ENCODE results near the gene MCM5.
A peak's percentile ranks its signal among the peaks of the same experiment; 100 is the strongest.

The MCM5 gene

DNA sequence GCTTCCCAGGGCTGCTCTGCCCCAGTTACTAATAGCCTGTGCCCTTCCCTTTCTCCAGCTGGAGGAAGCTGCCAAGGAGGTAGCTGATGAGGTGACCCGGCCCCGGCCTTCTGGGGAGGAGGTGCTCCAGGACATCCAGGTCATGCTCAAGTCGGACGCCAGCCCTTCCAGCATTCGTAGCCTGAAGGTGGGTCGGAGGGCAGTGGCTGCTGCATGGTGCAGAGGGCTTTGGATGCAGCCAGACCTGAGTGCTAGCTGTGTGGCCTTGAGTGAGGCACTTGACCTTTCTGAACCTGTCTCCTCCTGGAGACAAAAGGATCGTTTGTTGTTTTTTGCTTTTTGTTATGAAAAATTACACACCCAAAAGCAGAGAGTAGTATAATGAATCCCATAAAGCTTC, 3.4 kb downstream of the MCM5 start:
- DNase-seq (ENCODE audit: low read depth), result no peak

DNA sequence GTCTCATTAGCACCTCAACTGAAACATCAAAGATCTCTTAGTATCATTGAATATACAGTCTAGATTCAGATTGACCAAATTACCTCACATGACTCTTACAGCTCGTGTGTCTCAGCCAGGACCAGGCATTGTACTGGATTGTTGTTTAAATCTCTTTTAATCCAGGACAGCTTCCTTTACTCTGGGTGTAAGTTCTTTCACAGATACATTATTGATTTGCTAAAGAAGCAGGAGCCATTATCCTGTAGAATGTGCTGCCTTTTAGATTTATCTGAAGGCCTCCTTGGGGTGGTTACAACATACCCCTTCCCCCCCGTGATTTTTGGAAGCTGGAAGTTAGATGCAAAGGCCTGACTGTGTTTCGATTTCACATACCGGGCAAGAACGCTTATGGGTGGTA, 4.2 kb downstream of the MCM5 start:
- no peak for DNase-seq (ENCODE audit: low read depth)

DNA sequence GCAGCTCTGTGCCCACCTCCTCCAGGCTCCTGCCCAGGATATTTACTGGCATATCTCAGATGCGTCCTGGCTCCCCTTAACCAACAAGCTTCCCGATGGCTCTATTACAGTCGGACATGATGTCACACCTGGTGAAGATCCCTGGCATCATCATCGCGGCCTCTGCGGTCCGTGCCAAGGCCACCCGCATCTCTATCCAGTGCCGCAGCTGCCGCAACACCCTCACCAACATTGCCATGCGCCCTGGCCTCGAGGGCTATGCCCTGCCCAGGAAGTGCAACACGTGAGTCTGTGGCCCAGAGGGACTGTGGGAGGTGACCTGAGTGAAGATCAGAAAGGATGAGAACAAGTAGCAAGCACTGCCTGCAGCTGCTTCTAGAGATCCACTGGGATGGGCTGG, 6.5 kb downstream of the MCM5 start:
- DNase-seq (ENCODE audit: low read depth), result no peak

DNA sequence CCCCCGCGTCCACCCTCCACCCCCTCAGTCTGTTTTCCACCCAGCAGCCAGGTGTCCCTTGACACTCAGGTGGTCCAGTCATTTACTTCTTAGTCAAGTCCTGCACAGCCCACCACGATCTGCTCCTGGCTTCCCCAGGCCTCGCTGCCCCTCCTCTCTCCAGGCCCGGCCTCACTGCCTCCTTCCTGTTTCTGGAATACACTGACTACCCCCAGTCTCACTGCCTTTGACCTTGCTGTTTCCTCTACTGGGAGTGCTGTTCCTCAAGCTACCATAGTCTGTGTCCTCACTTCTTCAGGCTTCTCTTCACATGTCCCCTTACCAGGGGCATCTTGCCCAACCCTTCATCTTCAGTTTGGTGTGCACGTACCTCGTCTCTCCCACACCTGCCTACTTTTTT, 7.4 kb downstream of the MCM5 start:
- DNase-seq (ENCODE audit: low read depth), result no peak

DNA sequence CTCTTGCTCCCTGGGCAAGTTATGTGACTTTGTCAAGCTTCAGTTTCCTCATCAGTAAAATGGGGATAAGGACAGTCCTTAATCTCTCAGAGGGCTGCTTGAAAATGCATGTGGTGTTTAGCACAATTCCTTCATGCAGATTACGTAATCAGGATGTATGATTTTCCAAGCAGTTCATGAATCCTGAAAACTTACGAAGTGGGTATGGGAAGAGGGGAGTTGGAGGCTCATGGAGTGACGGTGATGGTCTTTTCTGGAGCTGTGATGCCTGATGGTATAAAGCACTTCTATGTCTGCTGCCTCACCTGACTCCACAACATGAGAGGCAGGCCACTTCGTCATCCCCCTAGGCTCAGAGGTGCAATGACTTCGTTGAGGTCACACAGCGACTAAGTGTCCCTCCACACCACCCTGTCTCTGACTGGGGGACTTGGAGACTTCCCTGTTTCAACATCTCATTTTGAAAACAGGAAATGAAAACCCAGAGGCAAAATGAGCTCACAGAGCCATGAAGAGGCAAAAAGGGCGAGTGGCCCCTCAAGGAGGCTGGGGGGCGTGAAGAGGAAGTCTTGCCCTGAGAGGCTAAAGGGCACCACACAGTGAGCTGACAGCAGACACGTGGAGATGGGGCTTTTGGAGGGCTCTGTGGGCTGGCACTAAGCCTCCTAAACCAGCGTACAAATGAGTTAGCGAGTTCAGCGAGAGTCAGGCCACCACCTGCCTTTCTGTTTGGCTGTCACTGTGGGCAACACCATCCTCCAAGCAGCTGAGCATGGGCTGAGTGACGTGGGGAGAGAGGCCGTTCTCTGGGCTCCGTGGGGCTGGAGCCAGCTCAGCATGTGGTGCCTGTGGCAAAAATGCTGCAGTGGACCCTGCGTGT, 10.1 kb downstream of the MCM5 start:
- DNase-seq (ENCODE audit: low read depth), result no peak

DNA sequence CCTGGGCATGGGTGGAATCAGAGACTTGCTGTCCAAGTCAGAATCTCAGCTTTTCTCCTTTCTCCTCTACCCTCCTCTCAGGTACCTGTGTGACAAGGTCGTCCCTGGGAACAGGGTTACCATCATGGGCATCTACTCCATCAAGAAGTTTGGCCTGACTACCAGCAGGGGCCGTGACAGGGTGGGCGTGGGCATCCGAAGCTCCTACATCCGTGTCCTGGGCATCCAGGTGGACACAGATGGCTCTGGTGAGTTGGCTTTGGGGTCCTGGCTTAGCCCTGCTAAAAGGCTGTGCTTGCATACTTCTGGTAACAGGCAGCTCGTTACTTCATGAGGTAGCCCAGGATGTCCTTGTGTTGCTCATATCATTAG, 10.7 kb downstream of the MCM5 start:
- DNase-seq (ENCODE audit: low read depth), result no peak

DNA sequence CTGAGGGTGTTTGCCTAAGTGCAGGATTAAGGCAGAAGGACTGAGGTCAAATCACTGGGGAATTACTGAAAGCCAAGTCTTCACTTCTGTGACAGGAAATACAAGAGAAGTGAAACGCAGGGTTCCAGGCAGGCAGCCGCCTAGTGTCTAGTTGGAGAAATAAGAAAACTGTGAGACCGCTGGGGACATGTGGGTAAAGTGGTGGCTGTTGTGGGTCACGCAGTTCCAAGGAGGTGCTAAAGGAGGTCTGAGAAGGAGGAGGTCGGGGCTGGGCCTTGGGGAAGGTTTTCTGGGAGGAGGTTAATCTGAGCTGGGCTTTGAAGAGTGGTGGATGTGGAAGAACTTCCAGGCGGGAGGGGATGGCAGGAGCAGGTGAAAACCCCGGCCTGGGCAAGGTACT, 11.2 kb downstream of the MCM5 start:
- no peak for DNase-seq (ENCODE audit: low read depth)

DNA sequence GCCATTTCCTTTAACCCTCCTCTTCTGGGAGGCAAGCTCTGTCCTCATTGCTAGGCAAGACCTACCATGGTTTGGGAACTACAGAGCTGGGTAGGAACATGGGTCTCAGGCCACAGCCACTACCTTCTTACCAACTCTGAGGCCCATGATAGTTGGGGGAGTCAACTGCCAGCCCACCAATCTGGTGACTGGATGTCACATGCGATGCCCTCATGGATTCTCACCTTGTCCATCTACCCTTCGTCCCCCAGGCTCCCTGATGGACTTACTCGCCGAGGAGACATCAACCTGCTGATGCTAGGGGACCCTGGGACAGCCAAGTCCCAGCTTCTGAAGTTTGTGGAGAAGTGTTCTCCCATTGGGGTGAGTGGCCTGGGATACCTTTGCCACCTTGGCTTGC, 13.7 kb downstream of the MCM5 start:
- no peak for DNase-seq (ENCODE audit: low read depth)

DNA sequence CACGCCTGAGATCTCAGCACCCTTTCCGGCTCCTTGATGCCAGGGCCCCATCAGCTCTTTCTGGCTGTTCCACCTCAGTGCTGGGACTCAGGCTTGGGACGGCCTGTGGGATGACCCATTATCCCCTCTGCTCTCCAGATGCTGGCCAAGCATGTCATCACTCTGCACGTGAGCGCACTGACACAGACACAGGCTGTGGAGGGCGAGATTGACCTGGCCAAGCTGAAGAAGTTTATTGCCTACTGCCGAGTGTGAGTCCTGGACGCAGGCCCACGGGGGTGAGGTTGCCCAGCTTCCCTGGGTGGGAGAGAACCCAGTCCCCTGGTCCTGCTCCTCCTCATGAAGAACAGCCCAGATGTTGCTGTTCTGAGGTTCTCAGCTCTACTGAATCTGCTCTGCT, 17.7 kb downstream of the MCM5 start:
- no peak for DNase-seq (ENCODE audit: low read depth)

DNA sequence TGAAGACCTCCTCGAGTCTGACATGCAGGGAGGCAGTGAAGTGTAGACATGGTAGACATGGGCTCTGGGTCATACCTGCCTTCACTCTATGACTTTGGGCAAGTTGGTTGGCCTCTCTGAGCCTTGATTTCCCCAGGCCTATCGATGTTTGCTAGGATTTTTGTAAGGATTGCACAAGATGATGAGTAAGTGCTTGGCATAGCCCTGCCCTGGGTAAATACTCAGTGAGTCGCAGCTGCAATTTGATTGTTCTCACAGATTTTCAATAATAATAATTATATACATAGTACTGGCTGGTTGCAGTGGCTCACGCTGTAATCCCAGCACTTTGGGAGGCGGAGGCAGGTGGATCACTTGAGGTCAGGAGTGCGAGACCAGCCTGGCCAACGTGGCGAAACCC, 18.1 kb downstream of the MCM5 start:
- DNase-seq (ENCODE audit: low read depth), result peak; percentile 47

DNA sequence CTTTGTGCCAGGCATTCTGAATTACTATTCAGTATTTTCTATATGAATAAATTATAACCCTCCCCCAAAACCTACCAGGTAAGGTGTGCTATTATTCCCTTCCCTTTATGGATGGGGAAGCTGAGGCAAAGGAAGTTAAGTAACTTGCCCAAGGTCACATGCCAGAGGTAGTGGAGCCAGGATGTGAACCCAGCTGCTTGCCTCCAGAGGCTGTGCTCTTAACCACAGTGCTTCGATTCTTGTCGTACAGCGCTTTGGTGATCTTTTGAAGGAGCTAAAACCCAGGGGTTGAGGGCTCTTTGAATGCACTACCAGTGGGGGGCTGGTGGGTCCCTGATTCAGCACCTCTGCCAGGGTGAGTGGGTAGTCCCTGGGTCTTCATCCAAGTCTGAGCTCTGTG, 18.8 kb downstream of the MCM5 start:
- no peak for DNase-seq (ENCODE audit: low read depth)

DNA sequence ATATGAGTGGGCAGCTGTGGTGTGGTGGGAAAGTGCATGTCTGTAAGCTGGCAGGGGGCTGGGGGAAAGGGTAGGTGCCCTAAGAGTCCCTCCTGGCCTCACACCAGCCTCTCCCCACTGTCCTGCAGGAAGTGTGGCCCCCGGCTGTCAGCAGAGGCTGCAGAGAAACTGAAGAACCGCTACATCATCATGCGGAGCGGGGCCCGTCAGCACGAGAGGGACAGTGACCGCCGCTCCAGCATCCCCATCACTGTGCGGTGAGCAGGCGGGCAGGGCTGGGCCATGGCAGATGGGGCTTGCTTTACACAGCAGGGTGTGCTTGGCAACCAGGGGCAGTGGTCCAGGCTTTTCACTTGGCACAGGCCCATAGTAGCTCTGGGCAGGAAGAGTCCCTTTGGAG, 19.8 kb downstream of the MCM5 start:
- no peak for DNase-seq (ENCODE audit: low read depth)

DNA sequence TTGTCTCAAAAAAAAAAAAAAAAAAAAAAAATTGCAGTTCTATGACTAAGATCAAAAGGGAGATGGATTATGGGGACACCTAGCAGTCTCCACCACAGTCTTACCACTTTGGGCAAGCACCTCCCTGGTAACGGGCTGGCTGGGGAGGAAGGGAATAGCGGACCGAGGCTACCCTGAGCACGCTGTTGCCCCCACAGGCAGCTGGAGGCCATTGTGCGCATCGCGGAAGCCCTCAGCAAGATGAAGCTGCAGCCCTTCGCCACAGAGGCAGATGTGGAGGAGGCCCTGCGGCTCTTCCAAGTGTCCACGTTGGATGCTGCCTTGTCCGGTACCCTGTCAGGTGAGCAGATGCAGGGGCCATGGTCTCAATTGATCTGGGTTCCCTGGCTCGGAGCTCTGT, 21.2 kb downstream of the MCM5 start:
- no peak for DNase-seq (ENCODE audit: low read depth)

DNA sequence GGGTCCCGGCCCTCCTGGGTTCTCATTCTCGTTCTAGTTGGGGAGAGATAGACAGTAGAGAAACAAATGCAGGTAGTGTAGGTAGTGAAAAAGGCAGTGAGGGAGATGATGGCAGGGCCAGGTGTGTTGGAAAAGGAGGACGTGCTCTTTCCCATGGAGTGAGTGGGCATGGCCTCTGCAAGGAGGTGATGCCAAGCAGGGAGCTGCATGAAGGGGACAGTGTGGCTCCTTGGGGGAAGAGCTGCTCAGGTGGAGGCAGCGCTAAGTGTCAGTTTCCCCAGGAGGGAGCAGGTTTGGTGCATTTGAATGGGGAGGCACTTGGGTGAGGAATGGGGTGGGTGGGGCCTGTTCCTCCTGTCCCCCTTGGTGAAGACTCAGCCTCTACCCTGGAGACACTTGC, 22.2 kb downstream of the MCM5 start:
- DNase-seq (ENCODE audit: low read depth), result no peak

DNA sequence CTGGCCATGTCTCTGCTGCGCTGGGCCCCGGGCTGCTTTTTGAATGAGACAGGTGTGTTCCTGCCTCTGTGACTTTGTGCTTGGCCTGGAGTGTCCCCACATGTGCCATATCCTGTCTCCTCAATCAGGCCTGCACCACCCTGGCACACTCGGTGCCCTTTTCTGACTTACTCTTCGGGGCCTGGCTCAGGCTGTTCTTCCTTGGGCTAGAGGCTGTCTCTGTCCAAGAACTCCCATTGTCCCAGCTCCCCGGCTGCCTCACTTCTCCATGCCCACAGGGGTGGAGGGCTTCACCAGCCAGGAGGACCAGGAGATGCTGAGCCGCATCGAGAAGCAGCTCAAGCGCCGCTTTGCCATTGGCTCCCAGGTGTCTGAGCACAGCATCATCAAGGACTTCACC, 23.0 kb downstream of the MCM5 start:
- DNase-seq (ENCODE audit: low read depth), result no peak

DNA sequence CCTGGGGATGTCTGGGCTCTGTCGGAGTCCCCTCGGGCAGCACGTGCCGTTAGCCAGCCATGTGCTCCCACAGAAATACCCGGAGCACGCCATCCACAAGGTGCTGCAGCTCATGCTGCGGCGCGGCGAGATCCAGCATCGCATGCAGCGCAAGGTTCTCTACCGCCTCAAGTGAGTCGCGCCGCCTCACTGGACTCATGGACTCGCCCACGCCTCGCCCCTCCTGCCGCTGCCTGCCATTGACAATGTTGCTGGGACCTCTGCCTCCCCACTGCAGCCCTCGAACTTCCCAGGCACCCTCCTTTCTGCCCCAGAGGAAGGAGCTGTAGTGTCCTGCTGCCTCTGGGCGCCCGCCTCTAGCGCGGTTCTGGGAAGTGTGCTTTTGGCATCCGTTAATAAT, 24.1 kb downstream of the MCM5 start:
- no peak for DNase-seq (ENCODE audit: low read depth)

DNA sequence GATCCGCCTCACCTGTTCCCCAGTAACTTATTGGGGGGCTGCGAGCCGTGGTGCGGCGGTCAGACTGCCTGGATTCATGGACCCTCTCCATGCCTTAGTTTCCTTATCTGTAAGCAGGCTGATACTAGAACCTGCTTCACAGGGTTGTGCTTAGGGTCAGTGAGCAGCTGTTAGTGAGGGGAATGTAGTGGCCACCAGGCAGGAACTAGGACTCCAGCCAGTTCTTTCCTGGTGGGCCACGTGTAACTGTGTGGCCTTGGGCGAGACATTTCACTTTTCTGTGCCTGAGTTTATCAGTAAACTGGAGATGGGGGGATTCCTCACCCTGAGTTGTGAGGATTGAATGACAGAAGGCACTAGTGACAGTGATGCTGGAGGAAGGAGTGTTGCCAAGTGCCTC, 24.8 kb downstream of the MCM5 start:
- DNase-seq (ENCODE audit: low read depth), result no peak

DNA sequence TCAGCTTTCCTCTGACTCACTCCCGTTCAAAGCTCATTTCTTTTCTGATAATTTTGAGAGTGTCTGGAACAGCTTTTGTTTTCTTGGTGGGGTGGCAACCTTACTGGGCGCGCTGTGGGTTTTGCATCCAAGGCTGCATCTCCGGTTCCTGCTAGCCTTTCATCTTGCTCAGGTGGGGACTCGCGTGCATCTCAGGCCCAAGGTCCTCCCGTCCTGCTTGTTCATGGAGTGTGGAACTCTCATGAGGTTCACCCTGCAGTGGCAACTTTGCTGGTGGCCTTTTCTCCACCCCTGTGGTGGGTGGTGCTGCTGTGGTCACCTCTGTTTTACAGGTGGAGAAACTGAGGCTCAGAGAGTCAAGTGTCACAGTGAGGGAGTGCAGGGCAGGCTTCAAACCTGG, 25.6 kb downstream of the MCM5 start:
- DNase-seq (ENCODE audit: low read depth), result no peak

DNA sequence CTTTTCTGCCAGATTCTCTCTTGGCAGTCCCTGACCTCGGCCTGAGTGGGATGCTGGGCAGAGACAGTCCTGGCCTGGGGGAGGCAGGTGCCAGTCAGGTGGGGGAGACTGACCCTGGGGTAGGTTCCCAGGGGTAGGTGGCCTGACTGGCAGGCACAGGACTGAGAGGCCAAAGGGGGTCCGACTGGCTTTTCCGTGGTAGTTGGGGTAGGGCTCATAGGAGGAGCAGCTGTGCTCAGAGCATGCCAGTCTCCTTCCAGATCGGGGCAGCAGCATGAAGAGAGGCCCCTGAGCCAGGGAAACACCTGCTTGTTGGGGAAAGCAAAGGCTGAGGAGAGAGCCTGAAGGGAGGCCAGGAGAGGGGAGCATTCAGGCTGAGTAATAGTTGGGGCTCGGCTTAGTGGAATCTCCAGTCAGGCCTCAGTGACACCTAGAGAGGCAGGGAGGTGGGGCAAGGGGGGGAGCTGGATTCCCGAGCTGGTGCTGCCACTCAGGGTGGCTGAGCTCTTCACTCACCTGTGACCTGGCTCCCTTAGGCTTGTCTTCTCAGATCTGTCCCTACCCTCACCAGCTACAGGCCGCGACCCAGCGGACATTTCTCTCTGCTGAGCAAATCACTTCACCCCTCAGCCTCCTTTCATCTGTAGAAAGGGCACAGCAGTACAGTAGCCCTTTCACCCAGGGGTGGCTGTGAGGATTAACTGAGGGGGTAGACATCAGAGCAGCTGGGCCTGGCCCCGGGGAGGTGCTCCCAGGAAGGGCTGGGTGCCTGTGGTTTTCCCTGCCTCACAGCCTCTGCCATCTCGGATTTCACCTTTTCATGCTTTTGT, 26.2 kb downstream of the MCM5 start:
- peak; percentile 31 for DNase-seq (ENCODE audit: low read depth)

DNA sequence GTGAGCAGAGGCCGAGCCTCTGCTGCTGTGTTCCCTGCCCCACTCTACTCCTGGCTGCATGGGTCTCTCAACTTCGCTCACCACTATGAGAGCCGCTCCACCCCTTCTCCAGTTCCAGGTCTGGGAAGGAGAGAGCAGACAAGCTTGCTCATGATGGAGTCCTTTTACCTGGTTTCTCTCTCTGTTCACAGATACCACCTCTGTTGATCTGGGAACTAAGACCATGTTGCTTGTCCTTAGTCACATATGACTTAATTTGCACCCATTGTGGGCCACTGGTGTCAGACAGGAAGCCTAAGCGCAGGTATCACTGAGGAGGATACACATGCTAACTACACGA, 26.8 kb downstream of the MCM5 start:
- DNase-seq (ENCODE audit: low read depth), result no peak

DNA sequence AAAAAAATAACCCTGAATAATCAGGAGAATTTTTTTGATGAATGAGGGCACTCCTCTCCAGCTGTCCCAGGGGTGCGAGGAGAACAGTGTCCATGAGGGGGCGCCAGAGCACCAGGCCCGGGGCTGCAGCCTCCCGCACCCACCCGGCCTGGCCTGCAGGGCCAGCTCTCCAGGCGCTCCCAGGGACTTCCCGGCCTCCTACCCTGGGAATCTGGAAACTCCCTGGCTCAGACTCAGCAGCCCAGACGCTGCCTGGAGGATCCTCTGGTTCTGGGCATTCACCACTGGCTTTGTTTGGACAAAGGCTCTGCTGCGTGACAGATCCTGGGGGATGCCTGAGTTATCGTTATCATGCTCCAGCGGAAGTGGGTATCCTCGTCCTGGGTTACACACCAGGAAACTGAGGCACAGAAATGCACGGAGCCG, 31.0 kb downstream of the MCM5 start:
- DNase-seq (ENCODE audit: low read depth), result peak; percentile 86

DNA sequence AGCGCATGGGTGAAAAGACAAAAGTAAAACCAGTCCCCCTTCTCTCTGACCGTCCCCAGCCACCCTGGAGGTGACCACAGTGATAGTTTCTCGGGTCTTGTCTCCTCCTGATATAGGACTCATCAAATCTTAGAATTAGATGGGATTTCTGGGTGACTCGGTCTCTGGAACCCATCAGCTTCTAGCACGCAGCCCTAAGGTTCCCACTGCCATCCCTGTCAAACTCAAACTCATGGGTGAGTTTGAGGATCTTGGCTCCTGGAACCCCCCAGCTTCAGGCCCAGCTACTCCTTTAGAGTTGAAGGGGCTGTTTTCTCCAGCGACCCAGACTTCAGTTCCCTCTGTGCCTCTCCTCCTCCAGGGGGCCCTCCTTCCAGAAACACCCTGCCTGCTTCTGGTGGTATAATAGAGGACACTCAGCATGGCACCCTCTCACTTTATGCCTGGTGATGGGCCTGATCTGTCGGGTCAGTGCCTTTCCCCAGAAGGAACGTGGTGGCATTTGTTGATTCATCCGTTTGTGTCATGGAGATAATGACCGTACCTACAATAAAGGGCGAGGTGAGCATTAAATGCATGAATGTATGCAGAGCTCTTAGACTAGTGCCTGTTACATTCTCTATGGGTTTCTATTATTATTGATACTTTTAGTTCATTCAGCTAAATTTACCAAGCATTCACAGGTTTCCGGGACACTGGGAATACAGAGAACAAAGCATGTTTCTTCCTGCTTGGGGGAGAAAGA, 31.7 kb downstream of the MCM5 start:
- DNase-seq (ENCODE audit: low read depth), result no peak
